Left kidney (tissue), 2 donors: ENCODE measurements around the gene FBRSL1. TPM values are rescaled to one million over a fixed set of nuclear protein-coding genes. Genes with fewer than 3 reads are reported as not detected.

ENCODE experiments used
- DNase-seq: peaks from one replicate; pipeline ENCODE4 v3.0.0-alpha.2; 2013
- polyA plus RNA-seq: library from polyadenylated mRNA; unstranded; fragments of 120-200 nt; gene quantifications from one replicate; pipeline ENCODE4 v1.2.1, GENCODE V29; 2013; ENCODE audit not compliant: insufficient read length

Gene FBRSL1
- polyA plus RNA-seq, 1 donor: 57.7 TPM

- DNase-seq: no peak
Observed at GRCh38 chr12:132541200-132541599, 51.2 kb downstream of the FBRSL1 start.

- DNase-seq: no peak
Observed at GRCh38 chr12:132541996-132542395, 52.0 kb downstream of the FBRSL1 start.

GRCh38 chr12:132542661-132543060, 52.7 kb downstream of the FBRSL1 start:
- no peak for DNase-seq

- DNase-seq: no peak
Observed at GRCh38 chr12:132543298-132544079, 53.5 kb downstream of the FBRSL1 start.

- no peak for DNase-seq
Observed at GRCh38 chr12:132544080-132544397, 54.1 kb downstream of the FBRSL1 start.

GRCh38 chr12:132544498-132544897, 54.5 kb downstream of the FBRSL1 start:
- no peak for DNase-seq

- no peak for DNase-seq
Observed at GRCh38 chr12:132545164-132545953, 55.4 kb downstream of the FBRSL1 start.

- DNase-seq: no peak
Observed at GRCh38 chr12:132545955-132546354, 56.0 kb downstream of the FBRSL1 start.

GRCh38 chr12:132546647-132547046, 56.7 kb downstream of the FBRSL1 start:
- no peak for DNase-seq

GRCh38 chr12:132547205-132547740, 57.3 kb downstream of the FBRSL1 start:
- DNase-seq: no peak

GRCh38 chr12:132548430-132549058, 58.6 kb downstream of the FBRSL1 start:
- DNase-seq: no peak

GRCh38 chr12:132549059-132549458, 59.1 kb downstream of the FBRSL1 start:
- DNase-seq: no peak

- DNase-seq: no peak
Observed at GRCh38 chr12:132550014-132550802, 60.3 kb downstream of the FBRSL1 start.

- DNase-seq: no peak
Observed at GRCh38 chr12:132550830-132551640, 61.1 kb downstream of the FBRSL1 start.

- no peak for DNase-seq
Observed at GRCh38 chr12:132551641-132552031, 61.7 kb downstream of the FBRSL1 start.

GRCh38 chr12:132554845-132555630, 65.1 kb downstream of the FBRSL1 start:
- DNase-seq: no peak

GRCh38 chr12:132555686-132556085, 65.7 kb downstream of the FBRSL1 start:
- no peak for DNase-seq

- no peak for DNase-seq
Observed at GRCh38 chr12:132556216-132556615, 66.3 kb downstream of the FBRSL1 start.

GRCh38 chr12:132556801-132557200, 66.8 kb downstream of the FBRSL1 start:
- no peak for DNase-seq

- DNase-seq: no peak
Observed at GRCh38 chr12:132557291-132558015, 67.5 kb downstream of the FBRSL1 start.
